GM10248 (cell line): Measurements from ENCODE around the gene GCHFR.

Experiments
- CTCF ChIA-PET: fragments of 300-600 bp; sonication (Branson Sonifier 250); formaldehyde crosslinking; extraction: SDS; loops from one replicate; lab custom pipeline; 2021; ENCODE audit warnings: antibody characterized with exemption; lab: Yijun Ruan, JAX
- POLR2A ChIA-PET: fragments of 350-650 bp; sonication (Branson Sonifier 250); formaldehyde crosslinking; extraction: SDS; loops from one replicate; lab custom pipeline; 2020; ENCODE audit warnings: antibody characterized with exemption; lab: Yijun Ruan, JAX
- DNase-seq: peaks from one replicate; pipeline ENCODE4 v3.0.0; 2012; ENCODE audit errors: extremely low spot score
- CTCF ChIP-seq: IDR thresholded peaks from 2 replicates; pipeline ENCODE4 v1.5.1; 2012; ENCODE audit warnings: mild to moderate bottlenecking, low read depth; ENCODE audit errors: extremely low read depth, missing control alignments, control extremely low read depth

GCHFR gene

GRCh38 chr15:40771242-40771641, 7.4 kb downstream of the GCHFR start:
- TF ChIP-seq CTCF: no peak
- CTCF ChIA-PET: interaction anchor here (1.0 to 5.7 kb wide), 4 partner anchors 11 to 241 kb away, joined by 3 to 45 read pairs (median 12); no protein-coding TSS in a partner anchor
- POLR2A ChIA-PET: no interaction called here
- DNase-seq: no peak

- no peak for DNase-seq
- TF ChIP-seq CTCF: no peak
- CTCF ChIA-PET: interaction anchor here (1.3 to 3.1 kb wide), 2 partner anchors 10 to 35 kb away, joined by 3 to 20 read pairs; partner anchors contain the start of genes DNAJC17 and ZFYVE19
- POLR2A ChIA-PET: no interaction called here
Measured at GRCh38 chr15:40772014-40772413, 8.1 kb downstream of the GCHFR start.

- DNase-seq: no peak
- CTCF ChIA-PET: interaction anchor here (1.1 to 3.1 kb wide), 4 partner anchors 9 to 121 kb away, joined by 3 to 20 read pairs (median 4); partner anchors contain the start of genes DNAJC17, GCHFR, VPS18 and ZFYVE19
- POLR2A ChIA-PET: no interaction called here
- no peak for TF ChIP-seq CTCF
Measured at GRCh38 chr15:40773496-40773895, 9.6 kb downstream of the GCHFR start.

GRCh38 chr15:40773902-40774301, 10.0 kb downstream of the GCHFR start:
- no peak for DNase-seq
- TF ChIP-seq CTCF: no peak
- ChIA-PET POLR2A (no interaction called here), CTCF (interaction anchor here (1.1 to 3.1 kb wide), 3 partner anchors 8 to 120 kb away, joined by 4 to 20 read pairs (median 4); partner anchors contain the start of genes GCHFR and VPS18)

GRCh38 chr15:40775007-40775406, 11.1 kb downstream of the GCHFR start:
- CTCF ChIA-PET: interaction anchor here (1.6 kb wide), 1 partner anchor 83 kb away, joined by 4 read pairs; no protein-coding TSS in a partner anchor

GRCh38 chr15:40775740-40776536, 12.1 kb downstream of the GCHFR start:
- DNase-seq: no peak
- ChIA-PET CTCF (interaction anchor here (1.6 to 1.8 kb wide), 2 partner anchors 82 to 118 kb away, joined by 4 to 5 read pairs; partner anchors contain the start of gene VPS18), POLR2A (no interaction called here)
- no peak for TF ChIP-seq CTCF

More at GRCh38 chr15:40775007-40775406, 11.1 kb downstream of the GCHFR start:
- no peak for DNase-seq
- POLR2A ChIA-PET: no interaction called here
- TF ChIP-seq CTCF: no peak
